Measurements from ENCODE around the gene TEX55.
A peak's percentile ranks its signal among the peaks of the same experiment; 100 is the strongest.
"Not testable (repeated sequence)": the region's sequence is repeated elsewhere in the genome, so short reads cannot be mapped to it uniquely, and the experiment has no call there.

TEX55 gene

DNA sequence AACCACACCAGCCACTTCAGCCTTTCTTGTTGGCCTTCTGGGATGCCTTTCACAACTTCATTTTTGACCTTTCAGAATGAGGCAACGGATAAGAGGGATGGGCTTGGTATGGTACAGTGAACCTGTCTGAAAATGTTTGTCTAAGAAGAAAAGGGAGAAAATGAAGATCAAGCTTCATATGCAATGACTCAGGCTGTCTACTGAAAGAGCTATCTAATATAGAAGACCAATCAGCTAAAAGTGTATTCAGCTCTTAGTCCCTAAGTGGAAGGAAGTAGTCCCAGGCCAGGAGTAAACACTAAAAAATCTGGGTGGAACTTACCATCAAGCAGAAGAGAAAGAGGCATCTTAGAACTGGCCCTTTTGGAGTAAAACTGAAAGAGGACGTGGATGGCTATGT, 15.3 kb downstream of the TEX55 start:
- DNase-seq: no peak

- not testable (repeated sequence) for DNase-seq
Measured at GRCh38 chr3:119164745-119165144, 18.8 kb downstream of the TEX55 start.

GRCh38 chr3:119170821-119171220, 24.9 kb downstream of the TEX55 start:
- DNase-seq: no peak

DNA sequence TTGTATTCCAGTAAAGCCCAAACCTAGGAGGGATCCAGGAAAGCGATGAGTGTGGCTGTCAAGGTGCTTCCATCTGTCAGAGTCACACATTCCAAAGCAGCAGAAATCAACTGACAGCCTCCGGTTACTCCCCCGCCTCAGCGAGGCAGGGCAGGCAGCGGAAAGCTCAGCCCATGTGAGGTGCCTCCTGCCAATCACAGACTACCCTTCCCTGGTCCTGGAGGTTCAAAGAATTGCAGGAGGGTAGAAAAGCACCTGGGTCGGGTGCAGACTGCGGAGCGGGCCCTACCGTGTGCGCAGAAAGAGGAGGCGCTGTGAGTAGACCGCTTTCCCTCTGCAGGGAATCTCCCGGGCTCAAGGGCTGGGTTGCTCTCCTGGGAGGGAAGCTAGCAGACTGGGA, 27.4 kb downstream of the TEX55 start, which contains the start of gene UPK1B:
UPK1B (plus strand) TSS at position 274 of the 400 bp plus-strand sequence. CDS start 13,144 bp downstream, outside the sequence.
- no peak for DNase-seq

- DNase-seq: no peak
Measured at GRCh38 chr3:119175872-119176756, 30.1 kb downstream of the TEX55 start.

DNA sequence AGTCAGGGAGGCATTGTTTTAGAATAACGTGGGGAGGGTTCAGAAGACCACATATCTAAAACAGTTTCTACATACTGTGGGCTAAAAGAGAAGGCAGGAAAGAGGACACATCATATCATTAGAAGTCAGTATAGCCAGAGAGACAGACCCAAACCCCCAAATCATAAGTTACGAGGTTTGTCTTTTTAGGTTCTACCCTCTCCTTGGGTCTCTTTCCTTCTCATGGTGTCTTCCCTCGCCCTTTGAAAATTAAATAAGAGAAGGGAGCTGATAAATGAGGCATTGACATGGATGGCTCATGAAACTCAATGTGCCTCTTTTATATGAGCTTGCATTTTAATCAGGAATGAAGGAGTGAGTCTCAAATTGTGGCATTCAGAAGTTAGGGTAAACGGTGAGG, 30.8 kb downstream of the TEX55 start:
- no peak for DNase-seq

DNA sequence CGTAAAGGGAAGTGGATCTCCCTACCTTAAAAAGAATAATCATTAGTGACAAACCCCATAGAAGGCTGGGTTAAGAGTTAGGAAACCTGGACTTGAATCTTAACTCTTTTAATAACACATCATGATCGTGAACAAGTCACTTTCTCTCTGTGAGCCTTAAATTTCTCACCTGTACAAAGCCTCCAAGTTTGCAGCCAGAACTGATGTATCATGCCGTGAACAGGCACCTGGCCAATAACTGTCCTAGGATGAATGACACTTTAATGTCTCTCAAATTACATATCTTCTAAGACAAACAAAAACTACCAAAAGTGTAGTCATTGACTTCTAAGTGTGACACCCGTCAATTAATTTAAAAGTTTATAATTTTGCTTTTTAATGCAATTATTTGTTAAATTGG, 31.4 kb downstream of the TEX55 start:
- peak; percentile 9 for DNase-seq

- no peak for DNase-seq
Measured at GRCh38 chr3:119181765-119182164, 35.8 kb downstream of the TEX55 start.

GRCh38 chr3:119184111-119184510, 38.1 kb downstream of the TEX55 start:
- no peak for DNase-seq

DNA sequence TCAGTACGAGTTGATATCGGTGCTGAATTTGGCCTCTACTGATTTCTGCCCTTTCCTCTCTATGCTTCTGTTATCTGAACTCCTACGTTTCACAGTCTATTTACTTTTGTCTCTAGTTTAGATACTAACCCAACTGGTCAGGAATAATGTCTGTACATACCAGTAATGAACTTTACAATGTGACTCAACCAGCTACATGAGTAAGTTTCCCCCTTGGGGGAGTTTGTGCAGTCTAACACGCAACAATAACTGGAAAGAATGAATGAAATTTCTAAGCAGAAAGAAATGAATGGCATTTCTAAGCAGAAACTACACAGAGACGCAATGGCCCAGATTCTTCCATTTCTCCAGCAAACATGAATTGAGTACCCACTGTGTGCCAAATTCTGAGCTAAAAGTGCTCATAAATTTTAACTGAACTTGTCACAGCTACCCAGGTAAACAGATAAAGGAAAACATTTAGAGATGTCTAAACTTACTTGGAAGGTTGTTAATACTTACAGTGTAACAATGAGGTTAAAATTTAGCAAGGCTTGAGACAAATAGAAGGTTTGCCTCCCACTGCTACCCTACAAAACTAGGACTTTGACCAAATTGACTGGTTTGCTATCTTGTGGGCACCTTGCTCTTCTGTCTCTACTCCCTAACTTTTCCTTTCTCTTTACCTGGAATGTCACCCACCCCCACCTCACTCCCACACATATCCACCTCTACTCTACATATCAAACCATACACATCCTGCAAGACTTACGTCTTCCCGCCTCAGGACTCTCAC, 39.0 kb downstream of the TEX55 start:
- no peak for DNase-seq

- no peak for DNase-seq
Measured at GRCh38 chr3:119187266-119187665, 41.3 kb downstream of the TEX55 start.

- DNase-seq: no peak
Measured at GRCh38 chr3:119191800-119192199, 45.8 kb downstream of the TEX55 start.

DNA sequence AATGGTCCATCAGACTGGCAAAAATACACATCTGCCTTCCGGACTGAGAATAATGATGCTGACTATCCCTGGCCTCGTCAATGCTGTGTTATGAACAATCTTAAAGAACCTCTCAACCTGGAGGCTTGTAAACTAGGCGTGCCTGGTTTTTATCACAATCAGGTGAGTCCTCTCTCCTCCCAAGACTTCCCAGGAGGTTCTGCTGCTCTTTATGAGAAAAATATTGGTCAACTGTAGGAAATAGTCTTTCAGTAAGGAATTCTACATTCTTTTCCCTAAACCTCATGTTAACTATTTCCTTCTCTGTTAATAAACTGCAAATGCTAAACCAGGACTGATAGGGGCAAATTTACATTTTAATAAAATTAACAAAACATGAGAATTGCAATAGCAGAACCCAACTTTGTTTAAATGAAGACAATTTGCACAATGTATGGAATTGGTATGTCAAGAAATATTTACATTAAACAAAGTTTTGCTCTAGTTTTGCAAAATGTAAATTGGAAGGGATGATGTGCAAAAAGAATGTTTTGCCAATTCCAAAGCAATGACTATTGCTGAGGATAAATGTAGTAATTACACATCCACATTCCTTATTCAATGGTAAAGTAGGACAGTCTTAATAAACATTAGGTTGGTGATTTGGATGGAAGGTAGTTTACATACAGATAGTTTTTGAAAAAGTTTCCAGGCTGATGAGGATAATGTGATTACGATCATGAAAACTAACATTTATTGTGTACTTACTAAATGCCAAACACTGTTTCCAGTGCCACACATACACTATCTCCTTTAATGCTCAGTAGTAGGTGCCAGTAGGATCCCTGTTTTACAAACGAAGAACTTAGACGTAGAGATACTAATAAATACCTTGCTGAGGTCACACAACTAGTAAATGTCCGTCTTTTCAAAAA, 48.5 kb downstream of the TEX55 start:
- DNase-seq: no peak

GRCh38 chr3:119195151-119195476, 49.1 kb downstream of the TEX55 start:
- DNase-seq: no peak

DNA sequence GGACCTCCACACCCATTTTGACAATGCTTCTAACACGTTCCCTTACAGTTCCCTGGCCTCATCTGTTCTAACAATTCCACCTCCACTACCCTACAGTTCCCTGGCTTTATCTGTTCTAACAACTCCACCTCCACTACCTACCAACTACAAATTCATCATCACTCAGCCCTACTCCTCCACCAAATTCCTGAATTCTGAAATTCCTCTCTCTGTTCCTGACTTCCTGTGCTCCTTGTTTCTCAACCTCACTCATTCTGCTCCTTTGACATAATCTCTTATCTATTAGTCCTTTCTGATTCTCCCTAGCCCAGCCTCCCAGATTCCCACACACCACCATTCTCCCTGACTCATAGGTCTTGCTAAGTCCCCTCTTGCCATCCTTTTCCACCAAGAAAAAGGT, 49.9 kb downstream of the TEX55 start:
- no peak for DNase-seq

All from NCI-H1105 (cell line).